ENCODE data around the gene ESR1.

ESR1 gene

GRCh38 chr6:152147269-152147668 lies 339.8 kb downstream of the ESR1 start:
- ATAC-seq, result no peak
- no peak for TF ChIP-seq OSR1 (CRISPR knock-in tag; IDR thresholded peaks at IDR 0.05)
- no peak for TF ChIP-seq PATZ1 (CRISPR knock-in tag; IDR thresholded peaks at IDR 0.05; ENCODE audit: borderline replicate concordance)
- TF ChIP-seq ZFP3 (CRISPR knock-in tag; IDR thresholded peaks at IDR 0.05), result no peak
- no peak for TF ChIP-seq POU6F1 (CRISPR knock-in tag; IDR thresholded peaks at IDR 0.05; ENCODE audit: borderline replicate concordance, low read depth)

GRCh38 chr6:152148412-152148811 lies 340.9 kb downstream of the ESR1 start:
- no peak for ATAC-seq
- TF ChIP-seq ZNF565 (CRISPR knock-in tag; conservative IDR thresholded peaks at IDR 0.05; ENCODE audit: low read depth), result no peak
- no peak for TF ChIP-seq ZNF8 (CRISPR knock-in tag; IDR thresholded peaks at IDR 0.05)
- no peak for TF ChIP-seq CSDC2 (CRISPR knock-in tag; IDR thresholded peaks at IDR 0.05)
- TF ChIP-seq CREB5 (CRISPR knock-in tag; IDR thresholded peaks at IDR 0.05; ENCODE audit: low read depth), result no peak
- no peak for TF ChIP-seq TOX (CRISPR knock-in tag; IDR thresholded peaks at IDR 0.05; ENCODE audit: borderline replicate concordance)
- TF ChIP-seq PPARA (CRISPR knock-in tag; IDR thresholded peaks at IDR 0.05; ENCODE audit: borderline replicate concordance), result no peak
- no peak for TF ChIP-seq ARNTL (CRISPR knock-in tag; IDR thresholded peaks at IDR 0.05; ENCODE audit: borderline replicate concordance, low read depth)
- TF ChIP-seq ISL1 (CRISPR knock-in tag; IDR thresholded peaks at IDR 0.05), result no peak
- TF ChIP-seq CSRNP3 (CRISPR knock-in tag; IDR thresholded peaks at IDR 0.05), result no peak
- TF ChIP-seq SNAI2 (CRISPR knock-in tag; IDR thresholded peaks at IDR 0.05), result no peak
- no peak for TF ChIP-seq BACH2 (CRISPR knock-in tag; IDR thresholded peaks at IDR 0.05; ENCODE audit: borderline replicate concordance)
- TF ChIP-seq ZNF70 (CRISPR knock-in tag; IDR thresholded peaks at IDR 0.05), result no peak
- no peak for TF ChIP-seq ESRRG (CRISPR knock-in tag; IDR thresholded peaks at IDR 0.05)
- no peak for TF ChIP-seq RARB (CRISPR knock-in tag; IDR thresholded peaks at IDR 0.05)
- no peak for TF ChIP-seq ZFP3 (CRISPR knock-in tag; IDR thresholded peaks at IDR 0.05)
- no peak for TF ChIP-seq GLIS3 (CRISPR knock-in tag; IDR thresholded peaks at IDR 0.05)
- no peak for TF ChIP-seq TSHZ2 (CRISPR knock-in tag; IDR thresholded peaks at IDR 0.05)

- TF ChIP-seq ISL1 (CRISPR knock-in tag; IDR thresholded peaks at IDR 0.05), result peak; percentile 27; the same call in 1 of the 2 replicates
- TF ChIP-seq CSRNP3 (CRISPR knock-in tag; IDR thresholded peaks at IDR 0.05), result no peak
- ATAC-seq, result no peak
Measured at GRCh38 chr6:152150196-152150595, 342.7 kb downstream of the ESR1 start.
